T-helper 1 cell treated with Interleukin-12 subunit alpha and Interleukin-12 subunit beta and Interleukin-4 antibody, amounts not matched to agents 30 ng/mL and 1 ng/mL, for 36 hours (primary cell): ENCODE results near the gene ARF3. TPM values are rescaled to one million over a fixed set of nuclear protein-coding genes. Genes with fewer than 3 reads are reported as not detected.

Experiments used
- intact Hi-C: fragments of 100-400 bp; cut with micrococcal nuclease; formaldehyde crosslinking; loops from one replicate; pipeline ENCODE4 v1.15.1; 2024
- total RNA-seq: library from RNA; stranded (reverse); gene quantifications from 2 replicates; pipeline ENCODE4 v1.2.3, GENCODE V29; 2022

Gene ARF3
- total RNA-seq, 1 donor from 2014 or later = 164 TPM

DNA sequence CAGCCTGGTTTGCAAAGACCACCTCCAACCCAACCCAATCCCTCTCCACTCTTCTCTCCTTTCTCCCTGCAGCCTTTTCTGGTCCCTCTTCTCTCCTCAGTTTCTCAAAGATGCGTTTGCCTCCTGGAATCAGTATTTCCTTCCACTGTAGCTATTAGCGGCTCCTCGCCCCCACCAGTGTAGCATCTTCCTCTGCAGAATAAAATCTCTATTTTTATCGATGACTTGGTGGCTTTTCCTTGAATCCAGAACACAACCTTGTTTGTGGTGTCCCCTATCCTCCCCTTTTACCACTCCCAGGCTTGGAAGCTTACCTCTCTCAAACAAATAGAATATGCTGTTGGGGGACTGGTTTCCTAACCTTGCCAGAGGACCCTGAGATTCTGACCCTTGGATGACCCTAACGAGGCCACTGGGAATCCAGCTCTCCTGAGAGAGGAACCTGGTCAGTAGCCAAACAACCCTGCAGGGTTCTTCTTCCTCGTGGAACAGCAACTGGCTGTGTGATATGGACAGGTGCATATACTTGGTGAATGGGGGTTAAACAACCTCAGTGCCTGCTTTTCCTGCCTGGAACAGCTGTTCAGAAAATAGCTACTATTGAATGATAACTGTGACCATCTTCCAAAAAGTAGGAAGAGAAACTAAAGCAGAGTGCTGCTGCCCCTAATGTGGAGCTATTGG, 25.3 kb upstream of the ARF3 start:
- intact Hi-C loops = loop anchor here (5.0 kb wide), 1 partner anchor 360 kb away; no protein-coding TSS in a partner anchor

DNA sequence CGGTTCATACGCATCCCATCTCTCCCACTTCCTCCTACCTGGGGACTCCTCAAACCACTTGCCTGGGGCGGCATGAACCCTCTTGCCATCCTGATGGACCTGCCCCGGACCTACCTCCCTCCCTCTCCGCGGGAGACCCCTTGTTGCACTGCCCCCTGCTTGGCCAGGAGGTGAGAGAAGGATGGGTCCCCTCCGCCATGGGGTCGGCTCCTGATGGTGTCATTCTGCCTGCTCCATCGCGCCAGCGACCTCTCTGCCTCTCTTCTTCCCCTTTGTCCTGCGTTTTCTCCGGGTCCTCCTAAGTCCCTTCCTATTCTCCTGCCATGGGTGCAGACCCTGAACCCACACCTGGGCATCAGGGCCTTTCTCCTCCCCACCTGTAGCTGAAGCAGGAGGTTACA, 24.5 kb upstream of the ARF3 start:
- intact Hi-C loops = loop anchor here (2.0 to 5.0 kb wide), 2 partner anchors 107 to 361 kb away; no protein-coding TSS in a partner anchor

DNA sequence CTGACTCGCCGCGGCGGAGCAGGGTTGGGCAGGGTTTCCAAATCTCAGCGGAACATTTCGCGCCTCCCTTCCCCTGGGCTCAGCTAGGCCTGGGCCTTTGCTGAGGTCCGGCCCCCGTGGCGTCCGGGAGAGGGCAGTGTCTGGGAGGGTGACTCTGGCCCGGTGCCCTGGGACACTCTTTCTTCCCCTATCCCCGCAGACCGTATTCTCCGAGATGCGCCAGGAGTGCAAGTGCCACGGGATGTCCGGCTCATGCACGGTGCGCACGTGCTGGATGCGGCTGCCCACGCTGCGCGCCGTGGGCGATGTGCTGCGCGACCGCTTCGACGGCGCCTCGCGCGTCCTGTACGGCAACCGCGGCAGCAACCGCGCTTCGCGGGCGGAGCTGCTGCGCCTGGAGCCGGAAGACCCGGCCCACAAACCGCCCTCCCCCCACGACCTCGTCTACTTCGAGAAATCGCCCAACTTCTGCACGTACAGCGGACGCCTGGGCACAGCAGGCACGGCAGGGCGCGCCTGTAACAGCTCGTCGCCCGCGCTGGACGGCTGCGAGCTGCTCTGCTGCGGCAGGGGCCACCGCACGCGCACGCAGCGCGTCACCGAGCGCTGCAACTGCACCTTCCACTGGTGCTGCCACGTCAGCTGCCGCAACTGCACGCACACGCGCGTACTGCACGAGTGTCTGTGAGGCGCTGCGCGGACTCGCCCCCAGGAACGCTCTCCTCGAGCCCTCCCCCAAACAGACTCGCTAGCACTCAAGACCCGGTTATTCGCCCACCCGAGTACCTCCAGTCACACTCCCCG, 23.9 kb upstream of the ARF3 start:
- intact Hi-C loops = loop anchor here (1.0 to 5.0 kb wide), 4 partner anchors 7 to 361 kb away; partner anchors contain the start of gene DDX23

DNA sequence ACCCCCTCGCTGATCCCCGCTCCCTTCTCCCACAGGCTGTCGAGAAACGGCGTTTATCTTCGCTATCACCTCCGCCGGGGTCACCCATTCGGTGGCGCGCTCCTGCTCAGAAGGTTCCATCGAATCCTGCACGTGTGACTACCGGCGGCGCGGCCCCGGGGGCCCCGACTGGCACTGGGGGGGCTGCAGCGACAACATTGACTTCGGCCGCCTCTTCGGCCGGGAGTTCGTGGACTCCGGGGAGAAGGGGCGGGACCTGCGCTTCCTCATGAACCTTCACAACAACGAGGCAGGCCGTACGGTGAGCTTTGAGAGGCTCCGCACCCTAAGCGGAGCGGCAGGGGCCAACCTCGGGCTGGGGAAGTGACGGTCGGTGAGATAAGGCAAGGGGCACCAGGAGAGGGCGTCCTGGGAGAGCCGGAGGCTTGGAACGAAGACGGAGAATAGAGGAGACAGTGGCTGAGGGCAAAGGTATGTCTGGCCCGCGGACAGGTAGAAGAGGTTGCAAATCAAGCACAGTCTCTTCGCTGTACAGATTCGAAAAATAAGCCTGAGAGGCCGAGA, 23.2 kb upstream of the ARF3 start:
- intact Hi-C loops = loop anchor here (1.0 to 5.0 kb wide), 4 partner anchors 8 to 362 kb away; partner anchors contain the start of gene DDX23

DNA sequence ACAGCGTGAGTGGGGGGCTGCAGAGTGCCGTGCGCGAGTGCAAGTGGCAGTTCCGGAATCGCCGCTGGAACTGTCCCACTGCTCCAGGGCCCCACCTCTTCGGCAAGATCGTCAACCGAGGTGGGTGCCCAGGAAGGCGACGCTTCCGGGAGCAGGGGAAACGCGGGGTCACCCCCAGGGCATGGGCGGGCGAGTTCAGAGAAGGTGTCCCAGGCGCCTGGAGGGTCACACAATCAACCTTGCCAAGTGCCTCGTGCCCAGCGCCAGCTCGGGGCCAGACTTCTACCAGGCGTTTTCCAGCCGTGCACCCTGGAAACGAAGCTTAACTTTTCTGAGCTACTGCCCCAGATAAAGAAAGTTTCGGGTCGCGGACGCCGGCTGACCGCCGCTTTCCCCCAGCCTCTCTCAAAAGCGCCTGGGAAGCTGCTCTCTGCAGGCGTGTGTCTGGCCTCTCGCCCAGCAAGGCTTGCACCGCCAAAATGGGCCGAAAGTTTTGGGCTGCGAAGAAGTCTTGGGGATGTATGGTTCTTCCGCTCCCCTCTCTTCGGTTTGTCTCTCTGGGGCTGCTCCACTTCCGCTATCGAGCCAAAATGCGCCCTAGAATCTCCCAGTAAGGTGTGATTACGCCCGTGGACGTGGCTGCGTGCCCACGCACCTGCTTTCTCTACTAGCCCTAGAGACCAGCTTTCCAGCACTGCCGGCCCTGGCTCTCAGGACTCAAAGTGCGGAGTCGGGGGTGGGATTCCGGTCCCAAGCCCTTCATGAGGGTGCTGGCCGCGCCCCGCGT, 22.5 kb upstream of the ARF3 start:
- intact Hi-C loops = loop anchor here (1.0 to 5.0 kb wide), 7 partner anchors 9 to 977 kb away; partner anchors contain the start of genes COL2A1 and DDX23

DNA sequence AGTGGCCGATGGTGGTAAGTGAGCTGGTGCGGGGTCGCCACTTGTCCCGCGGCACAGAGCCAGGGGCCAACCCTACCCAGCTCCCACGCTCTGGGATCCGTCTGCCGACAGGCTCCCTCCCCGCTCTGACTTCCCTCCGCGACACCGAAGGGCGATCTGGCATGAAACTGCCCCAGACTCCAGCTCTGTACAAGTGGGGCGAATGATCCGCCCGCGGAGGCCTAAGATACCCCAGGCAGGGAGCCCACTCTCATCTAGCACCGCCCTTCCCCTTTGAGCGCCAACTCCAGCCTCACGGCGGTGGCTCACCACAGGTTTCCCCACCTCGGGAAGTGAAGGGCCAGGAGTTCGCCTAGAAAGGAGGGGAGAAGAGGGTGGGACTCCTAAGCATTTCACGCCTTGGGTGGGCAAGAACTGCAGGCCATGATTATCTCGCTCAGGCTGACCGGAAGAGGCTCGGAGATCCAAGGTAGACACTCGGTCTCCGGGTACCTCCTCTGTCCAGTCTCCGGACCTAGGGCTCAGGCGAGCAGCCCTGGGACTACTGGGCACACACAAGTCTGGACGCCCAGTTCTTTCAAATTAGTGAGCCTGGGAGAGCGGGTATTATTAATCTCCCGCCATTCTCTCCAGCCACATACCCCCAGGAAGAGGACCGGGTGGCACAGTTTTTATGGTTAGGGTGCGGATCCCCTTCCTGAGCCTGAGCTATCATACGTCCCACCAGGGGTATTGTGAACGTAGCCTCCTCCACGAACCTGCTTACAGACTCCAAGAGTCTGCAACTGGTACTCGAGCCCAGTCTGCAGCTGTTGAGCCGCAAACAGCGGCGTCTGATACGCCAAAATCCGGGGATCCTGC, 21.7 kb upstream of the ARF3 start:
- intact Hi-C loops = loop anchor here (1.0 to 5.0 kb wide), 5 partner anchors 16 to 977 kb away; partner anchors contain the start of genes ARF3 and COL2A1

DNA sequence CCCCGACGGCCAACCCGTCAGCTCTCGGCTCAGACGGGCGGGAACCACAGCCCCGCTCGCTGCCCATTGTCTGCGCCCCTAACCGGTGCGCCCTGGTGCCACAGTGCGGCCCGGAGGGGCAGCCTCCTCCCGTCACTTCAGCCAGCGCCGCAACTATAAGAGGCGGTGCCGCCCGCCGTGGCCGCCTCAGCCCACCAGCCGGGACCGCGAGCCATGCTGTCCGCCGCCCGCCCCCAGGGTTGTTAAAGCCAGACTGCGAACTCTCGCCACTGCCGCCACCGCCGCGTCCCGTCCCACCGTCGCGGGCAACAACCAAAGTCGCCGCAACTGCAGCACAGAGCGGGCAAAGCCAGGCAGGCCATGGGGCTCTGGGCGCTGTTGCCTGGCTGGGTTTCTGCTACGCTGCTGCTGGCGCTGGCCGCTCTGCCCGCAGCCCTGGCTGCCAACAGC, 21.0 kb upstream of the ARF3 start, which contains the start of gene WNT1:
Gene WNT1, plus strand, starts transcription at position 32 of the 450 bp plus-strand sequence. Its CDS starts 329 bp downstream, at position 361.
- intact Hi-C loops = loop anchor here (1.0 to 5.0 kb wide), 4 partner anchors 21 to 976 kb away; partner anchors contain the start of genes ARF3 and COL2A1

DNA sequence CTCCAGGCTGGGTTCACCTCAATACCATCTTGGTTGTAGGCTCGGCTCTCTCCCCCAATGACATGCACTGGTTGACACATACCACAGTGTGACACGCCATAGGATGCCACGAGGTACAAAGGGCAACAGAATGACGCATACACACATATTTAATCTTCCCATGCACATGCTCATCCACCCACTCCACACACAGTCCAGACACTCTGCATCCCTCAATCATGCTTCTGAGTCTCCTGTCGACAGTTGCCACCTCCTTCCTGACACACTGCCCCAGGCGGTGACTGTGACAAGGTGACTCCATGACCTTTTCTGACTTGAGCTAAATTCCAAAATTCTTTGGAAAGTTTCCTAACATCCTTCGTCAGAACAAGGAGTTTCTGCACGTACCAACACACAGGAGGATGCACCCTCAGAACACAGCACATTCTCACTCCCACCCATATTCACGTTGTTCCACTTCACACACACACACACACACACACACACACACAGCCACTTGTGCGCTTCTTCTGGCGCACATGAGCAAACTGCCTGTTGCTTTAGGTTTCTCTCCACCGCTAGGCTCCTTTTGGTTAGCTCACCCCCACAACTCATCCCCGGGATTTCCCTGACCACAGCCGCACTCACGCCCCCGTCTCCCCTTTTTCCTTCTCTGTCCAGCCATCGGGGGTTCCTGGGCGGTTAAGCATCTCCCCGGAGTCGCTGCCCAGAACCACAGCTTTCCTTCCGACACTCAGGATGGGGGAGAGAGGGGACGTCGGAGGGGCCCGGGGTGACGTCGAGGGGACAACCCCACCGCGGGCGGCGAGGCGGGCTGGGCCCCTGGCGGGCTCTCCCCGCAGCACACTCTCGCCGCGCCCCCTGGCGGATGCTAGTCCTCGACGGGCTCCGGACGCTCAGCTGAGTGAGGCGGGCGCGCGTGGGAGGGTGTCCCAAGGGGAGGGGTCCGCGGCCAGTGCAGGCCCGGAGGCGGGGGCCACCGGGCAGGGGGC, 20.3 kb upstream of the ARF3 start:
- intact Hi-C loops = loop anchor here (1.0 to 5.0 kb wide), 6 partner anchors 8 to 975 kb away; partner anchors contain the start of genes ARF3 and COL2A1

DNA sequence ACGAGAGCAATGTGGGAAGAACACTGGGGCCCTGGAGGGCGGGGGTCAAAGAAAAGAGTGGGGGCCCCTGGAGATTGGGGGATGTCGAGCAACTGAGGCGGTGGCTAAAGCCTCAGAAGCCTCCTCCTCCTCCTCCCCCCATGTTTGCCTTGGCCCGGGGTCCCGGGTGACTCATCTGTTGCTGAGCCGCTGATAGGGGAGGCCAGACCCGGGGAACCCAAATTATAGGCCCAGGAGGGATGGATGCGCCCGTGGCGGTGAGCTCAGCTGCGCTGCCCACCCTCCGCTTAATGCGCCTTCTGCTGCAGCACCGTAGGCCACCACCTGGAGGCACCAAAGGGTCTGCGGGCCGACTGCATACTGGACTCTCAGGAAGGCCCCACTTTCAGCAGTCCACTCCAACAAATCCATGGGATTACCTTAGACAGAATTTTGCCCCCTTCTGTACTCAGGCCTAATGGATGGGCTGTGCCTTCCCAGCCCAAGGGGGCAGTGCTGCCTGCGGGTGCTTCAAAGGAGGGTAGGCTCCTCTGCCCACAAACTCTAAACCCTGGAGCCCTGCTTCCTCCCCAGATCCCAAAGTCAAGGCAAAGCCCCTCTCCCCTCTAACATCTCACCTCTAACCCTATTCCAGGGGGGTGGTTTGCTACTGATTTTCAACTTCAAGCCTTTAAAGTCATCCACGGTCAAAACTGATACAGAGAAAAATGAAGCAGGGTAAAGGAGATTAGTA, 16.8 kb upstream of the ARF3 start:
- intact Hi-C loops = no loop called here

DNA sequence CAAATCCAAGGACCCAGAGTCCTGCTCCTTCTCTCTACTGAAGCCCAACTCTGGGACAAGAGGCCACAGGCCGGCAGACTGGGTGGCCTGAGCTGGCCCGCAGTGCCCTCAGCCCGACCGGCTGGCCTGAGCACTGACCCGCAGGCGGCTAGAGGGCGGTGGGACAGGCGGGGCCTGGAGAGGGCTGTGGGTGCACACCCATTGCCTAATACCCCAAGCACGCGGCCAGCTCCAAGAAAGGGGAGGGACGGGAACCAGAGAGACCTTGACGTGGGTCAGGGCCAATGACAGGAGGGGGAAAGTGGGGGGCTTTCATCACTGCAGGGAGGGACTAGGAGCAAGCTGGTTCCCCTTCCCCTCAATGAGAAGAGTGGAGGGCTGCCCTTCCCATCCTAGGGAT, 16.2 kb upstream of the ARF3 start:
- intact Hi-C loops = no loop called here

DNA sequence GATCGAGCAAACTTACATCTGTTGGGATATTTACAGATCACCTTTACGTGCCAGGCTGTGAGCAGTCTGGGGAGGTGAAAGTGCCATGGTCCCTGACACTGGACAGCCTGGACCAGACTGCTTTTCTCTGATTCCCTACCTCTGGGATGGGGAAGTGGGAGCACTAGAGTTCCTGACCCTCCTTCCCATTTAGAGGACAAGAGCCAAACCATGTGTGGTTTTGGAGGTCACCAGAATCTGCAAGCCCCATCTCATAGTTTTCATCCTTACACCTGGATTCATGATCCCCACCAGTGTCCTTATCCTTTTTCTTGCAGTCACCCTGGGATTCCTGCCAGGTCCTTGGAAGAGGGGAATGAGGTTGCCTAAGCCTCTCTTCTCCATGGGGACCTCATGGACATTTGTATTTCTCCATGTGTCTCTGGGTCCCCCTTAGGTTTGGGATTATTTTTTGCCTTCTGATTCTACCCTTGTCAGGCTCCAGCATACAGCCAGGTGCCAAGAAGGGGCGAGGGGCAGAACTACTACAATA, 15.7 kb upstream of the ARF3 start:
- intact Hi-C loops = no loop called here

DNA sequence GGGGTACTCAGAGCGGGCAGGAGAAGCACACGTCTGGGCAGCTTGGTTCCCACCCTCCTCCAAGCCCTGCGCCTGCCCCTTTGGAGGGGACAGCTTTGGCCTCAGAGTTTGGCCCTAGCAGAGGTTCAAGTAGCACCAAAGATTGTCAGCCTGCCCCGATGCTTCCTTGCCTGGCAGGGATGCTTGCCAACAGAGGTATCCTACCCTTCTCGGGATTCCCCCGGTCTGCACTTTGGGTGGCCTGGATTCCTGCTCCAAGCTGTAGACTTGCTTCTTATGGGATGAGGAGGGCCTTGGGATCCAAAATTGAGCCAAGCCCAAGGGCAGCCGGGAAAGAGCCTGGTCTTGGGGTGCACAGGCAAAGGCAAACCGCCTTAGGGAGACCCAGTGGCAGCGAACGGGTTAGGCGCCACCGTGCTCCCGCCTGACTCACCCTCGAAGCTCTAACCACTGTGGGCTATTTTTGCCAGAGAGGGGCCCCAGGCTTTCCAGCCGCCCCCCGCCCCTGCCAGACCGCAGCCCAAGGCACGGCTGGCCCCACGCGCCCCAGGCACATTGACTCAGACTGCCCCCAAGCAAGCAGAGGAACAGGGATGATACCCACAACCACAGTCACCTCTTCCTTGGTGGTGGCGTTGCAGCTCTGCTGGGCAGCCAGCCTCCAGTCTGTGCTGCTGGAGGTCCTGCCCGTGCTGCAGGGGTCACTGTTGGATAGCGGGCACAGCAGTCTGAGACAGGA, 15.1 kb upstream of the ARF3 start:
- intact Hi-C loops = no loop called here

DNA sequence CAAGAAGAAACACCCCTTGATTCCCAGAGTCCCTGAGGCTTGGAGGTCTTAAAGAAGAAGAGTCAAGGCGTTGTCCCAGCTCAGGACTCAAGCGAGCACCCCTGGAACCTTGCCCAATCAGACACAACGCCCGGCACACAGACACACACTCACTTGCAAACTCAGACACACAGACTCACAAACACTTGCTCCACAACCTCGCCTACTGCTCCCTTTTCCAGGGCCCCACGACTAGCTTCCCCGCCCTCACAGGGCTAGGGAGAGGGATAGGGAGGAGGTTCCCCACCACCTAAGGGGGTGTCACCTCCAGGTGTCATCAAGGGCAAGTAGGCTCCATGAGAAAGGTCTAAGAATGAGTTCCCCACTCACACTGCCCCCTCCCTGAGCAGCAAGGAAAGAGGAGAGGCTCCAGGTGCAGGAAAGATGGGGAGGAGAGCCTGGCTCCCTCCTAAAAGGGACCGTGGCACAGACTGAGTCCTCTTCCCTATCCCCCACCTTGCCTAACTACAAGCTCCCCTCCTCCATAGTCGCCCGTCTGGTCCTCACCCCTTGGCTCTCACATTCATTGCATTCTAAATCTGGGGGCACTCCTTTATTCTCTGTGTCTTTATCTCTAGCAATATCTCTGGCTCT, 13.5 kb upstream of the ARF3 start:
- intact Hi-C loops = loop anchor here (2.0 kb wide), 1 partner anchor 14 kb away; the partner anchor contains the start of gene ARF3

DNA sequence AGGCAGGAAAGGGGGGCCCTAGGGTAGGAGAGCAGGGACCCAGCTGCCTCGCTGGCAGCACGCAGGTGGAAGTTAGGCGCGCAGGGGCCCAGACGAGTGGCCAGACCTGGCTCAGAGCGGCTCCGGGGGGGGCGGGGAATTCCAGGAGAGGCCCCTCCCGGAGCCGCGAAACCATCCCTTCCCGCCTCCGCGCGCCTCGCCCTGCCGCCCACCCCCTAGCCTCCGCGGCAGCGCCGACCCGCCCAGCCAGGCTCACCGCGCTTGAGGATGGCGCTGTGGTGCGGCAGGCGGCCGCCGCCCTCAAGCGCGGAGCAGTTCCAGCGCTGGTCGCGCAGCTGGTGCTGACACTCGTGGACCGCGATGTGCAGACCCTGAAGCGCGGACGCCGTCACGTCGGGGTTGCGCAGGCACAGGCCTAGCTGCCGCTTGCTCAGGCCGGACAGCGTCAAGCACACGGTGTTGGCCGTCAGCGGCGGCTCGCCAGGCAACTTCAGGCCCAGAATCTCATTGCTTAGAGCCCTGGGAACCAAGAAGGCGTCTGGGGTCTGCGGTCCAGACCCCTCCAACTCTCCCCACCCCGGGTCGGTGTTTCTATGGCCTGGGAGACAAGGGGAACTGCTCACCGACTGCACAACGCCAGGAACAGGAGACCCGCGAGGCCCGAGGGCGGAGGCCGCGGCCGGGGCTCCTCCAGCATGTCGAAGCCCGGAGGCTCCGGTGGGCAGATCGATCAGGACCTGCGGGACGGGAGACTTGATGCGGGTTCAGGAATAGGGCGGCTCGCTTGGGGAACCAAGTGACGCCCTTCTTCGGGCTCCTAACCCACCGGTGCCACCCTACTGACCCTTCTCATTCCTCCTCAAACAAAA, 12.8 kb upstream of the ARF3 start:
- intact Hi-C loops = loop anchor here (1.0 to 2.0 kb wide), 2 partner anchors 7 to 13 kb away; partner anchors contain the start of gene ARF3

DNA sequence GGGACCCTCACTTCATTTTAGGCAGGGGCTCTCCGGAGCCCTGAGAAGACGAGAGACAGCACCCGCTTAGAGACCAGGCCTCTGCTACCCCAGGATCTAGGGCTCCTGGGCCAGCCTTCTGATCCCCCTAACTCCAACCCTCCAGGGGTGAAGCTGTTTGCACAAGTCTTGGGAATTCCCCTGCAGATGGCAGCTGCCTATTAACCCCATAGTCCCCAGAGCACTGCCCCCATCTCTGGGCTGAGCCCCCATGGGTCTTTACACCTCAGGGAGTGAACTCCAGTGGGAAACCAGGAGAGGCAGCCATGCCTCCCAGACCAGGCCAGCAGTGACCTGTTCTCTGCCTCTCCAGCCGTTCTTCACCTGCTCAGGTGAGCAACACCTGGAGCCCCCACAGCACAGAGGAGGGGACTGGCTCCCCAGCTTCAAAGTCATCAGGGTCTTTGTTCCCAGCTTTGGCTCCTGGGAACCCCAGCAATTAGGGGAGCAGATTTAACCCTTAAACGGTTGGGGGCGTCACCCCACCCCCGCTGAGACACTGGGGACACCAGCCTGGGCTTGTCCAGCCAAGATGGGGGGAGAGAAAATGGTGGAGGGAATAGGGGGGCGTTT, 12.0 kb upstream of the ARF3 start:
- intact Hi-C loops = loop anchor here (1.0 kb wide), 1 partner anchor 8 kb away; no protein-coding TSS in a partner anchor
